WTC11 (cell line): ENCODE measurements around the gene LECT2.

ENCODE experiments used
- CTCF ChIP-seq: fragments of 200-600 bp; IDR thresholded peaks from 2 replicates; pipeline ENCODE4 v1.8.0; 2022; ENCODE audit warnings: antibody characterized with exemption
- JUN ChIP-seq: sonication (generic); formaldehyde crosslinking; IDR thresholded peaks from 2 replicates; pipeline ENCODE4 v1.8.0; 2023; ENCODE audit warnings: mild to moderate bottlenecking, missing genetic modification reagents
- KAT7 ChIP-seq: sonication (generic); formaldehyde crosslinking; IDR thresholded peaks from 2 replicates; pipeline ENCODE4 v1.8.1; 2023; ENCODE audit warnings: missing genetic modification reagents, mild to moderate bottlenecking, borderline replicate concordance
- MAX ChIP-seq: sonication (generic); formaldehyde crosslinking; IDR thresholded peaks from 2 replicates; pipeline ENCODE4 v1.8.0; 2022; ENCODE audit warnings: mild to moderate bottlenecking, missing genetic modification reagents
- MLX ChIP-seq: sonication (generic); formaldehyde crosslinking; IDR thresholded peaks from 2 replicates; pipeline ENCODE4 v1.8.1; 2023; ENCODE audit warnings: mild to moderate bottlenecking, missing genetic modification reagents, moderate library complexity
- MXD4 ChIP-seq: fragments of 250-450 bp; sonication (Bioruptor Pico); IDR thresholded peaks from 2 replicates; pipeline ENCODE4 v1.8.0; 2021; ENCODE audit warnings: mild to moderate bottlenecking, moderate library complexity, borderline replicate concordance
- RELA ChIP-seq: sonication (generic); formaldehyde crosslinking; IDR thresholded peaks from 2 replicates; pipeline ENCODE4 v1.8.1; 2022; ENCODE audit warnings: missing genetic modification reagents, mild to moderate bottlenecking, borderline replicate concordance
- SP1 ChIP-seq: sonication (generic); formaldehyde crosslinking; conservative IDR thresholded peaks from 2 replicates; pipeline ENCODE4 v1.8.1; 2022; ENCODE audit warnings: missing genetic modification reagents
- USF1 ChIP-seq: sonication (generic); formaldehyde crosslinking; IDR thresholded peaks from 2 replicates; pipeline ENCODE4 v1.8.0; 2022; ENCODE audit warnings: mild to moderate bottlenecking, missing genetic modification reagents
- USF2 ChIP-seq: sonication (generic); formaldehyde crosslinking; IDR thresholded peaks from 2 replicates; pipeline ENCODE4 v1.8.1; 2023; ENCODE audit warnings: mild to moderate bottlenecking, missing genetic modification reagents, moderate library complexity
- ZBTB21 ChIP-seq: sonication (generic); formaldehyde crosslinking; IDR thresholded peaks from 2 replicates; pipeline ENCODE4 v1.8.1; 2023; ENCODE audit warnings: mild to moderate bottlenecking, missing genetic modification reagents, borderline replicate concordance
- ZNF281 ChIP-seq: sonication (generic); formaldehyde crosslinking; IDR thresholded peaks from 2 replicates; pipeline ENCODE4 v1.8.0; 2023; ENCODE audit warnings: mild to moderate bottlenecking, missing genetic modification reagents

GRCh38 chr5:135964670-135965320 lies 10.0 kb upstream of the LECT2 start:
- no peak for TF ChIP-seq CTCF
- no peak for TF ChIP-seq JUN
- no peak for TF ChIP-seq ZNF281 (CRISPR knock-in tag)
- TF ChIP-seq RELA (CRISPR knock-in tag), result no peak
- no peak for TF ChIP-seq USF2 (CRISPR knock-in tag)
- TF ChIP-seq MLX (CRISPR knock-in tag), result no peak
- TF ChIP-seq MXD4 (CRISPR knock-in tag), result no peak
- no peak for TF ChIP-seq SP1 (CRISPR knock-in tag)
- no peak for TF ChIP-seq MAX
- TF ChIP-seq KAT7 (CRISPR knock-in tag), result no peak
- no peak for TF ChIP-seq USF1 (CRISPR knock-in tag)
- no peak for TF ChIP-seq ZBTB21 (CRISPR knock-in tag)
